Heart right ventricle (tissue), 16 donors: ENCODE data around the gene AUTS2. TPM values are rescaled to one million over a fixed set of nuclear protein-coding genes. Genes with fewer than 3 reads are reported as not detected.

Experiments used
- ATAC-seq, 8 donors: fragments of 200-7000 bp; cut with Tn5 transposase; one replicate each; pipeline ENCODE4 v1.9.1; 2020; ENCODE audit warnings: mild to moderate bottlenecking in 8 of 8, moderate library complexity in 8 of 8, moderate number of reproducible peaks in 1 of 8
- DNase-seq, 2 donors: peaks; one replicate each; pipeline ENCODE4 v3.0.0-alpha.2; 2020
- H3K27ac ChIP-seq, 10 donors: fragments of 200-600 bp; sonication (generic) in 2 of 10; one replicate each; pipeline versions ENCODE4 v1.5.0 to v1.8.0; 2020 to 2022; ENCODE audit warnings: mild to moderate bottlenecking in 3 of 10
- H3K27me3 ChIP-seq, 7 donors: fragments of 200-600 bp; one replicate each; pipeline ENCODE4 v1.8.0; 2021 to 2022; ENCODE audit warnings: mild to moderate bottlenecking in 2 of 7
- H3K36me3 ChIP-seq, 9 donors: fragments of 200-600 bp; sonication (generic) in 1 of 9; one replicate each; pipeline versions ENCODE4 v1.5.0 to v1.8.0; 2020 to 2022; ENCODE audit warnings: mild to moderate bottlenecking in 2 of 9
- H3K4me1 ChIP-seq, 9 donors: fragments of 200-600 bp; sonication (generic) in 1 of 9; one replicate each; pipeline versions ENCODE4 v1.5.0 to v1.8.0; 2020 to 2022; ENCODE audit warnings: mild to moderate bottlenecking in 4 of 9
- H3K4me3 ChIP-seq, 10 donors: fragments of 200-600 bp; sonication (generic) in 2 of 10; one replicate each; pipeline versions ENCODE4 v1.5.0 to v1.8.0; 2020 to 2022; ENCODE audit warnings: mild to moderate bottlenecking in 7 of 10, moderate library complexity in 2 of 10
- H3K9me3 ChIP-seq, 11 donors: fragments of 200-600 bp in 10 of 11; sonication (generic) in 2 of 11; one replicate each; pipeline versions ENCODE4 v1.5.0 to v1.8.0; 2013 to 2022; ENCODE audit warnings: mild to moderate bottlenecking in 2 of 11, control low read depth in 1 of 11, moderate library complexity in 1 of 11
- CTCF ChIP-seq, 9 donors: fragments of 200-600 bp; sonication (generic) in 2 of 9; IDR thresholded peaks; one replicate each; pipeline versions ENCODE4 v1.5.0 to v1.8.0; 2021 to 2022; ENCODE audit warnings: antibody characterized with exemption in 9 of 9, mild to moderate bottlenecking in 5 of 9, moderate library complexity in 1 of 9
- WGBS, 2 donors: extraction: QIAGEN DNeasy Blood & Tissue Kit; methylation state at CpG; one replicate each; pipeline ENCODE4 v1.1.7; 2013; ENCODE audit warnings: inconsistent platforms in 1 of 2; 5-methylcytosine and 5-hydroxymethylcytosine counted together
- intact Hi-C, 10 donors: fragments of 100-400 bp; cut with DNase I; formaldehyde crosslinking; loops; one replicate each; pipeline versions ENCODE4 v1.11.1 to v1.14.2; 2022
- polyA plus RNA-seq, 2 donors: library from polyadenylated mRNA; stranded (reverse); fragments of 200-250 nt; gene quantifications; one replicate each; pipeline ENCODE4 v1.2.3, GENCODE V29; 2013
- total RNA-seq, 10 donors: library from RNA; stranded (reverse); fragmentation: NEBNext Ultra II Directional in 3 of 10; extraction: Animal tissue kit (Norgen Biotek cat#: 25700) in 3 of 10; gene quantifications; one replicate each; pipeline versions ENCODE4 v1.2.1 to v1.2.4, GENCODE V29; 2021 to 2023
- donor health status: Arrhythmogenic right ventricular cardiomyopathy.
- donor health status: ischemic (EF 13 %, LVEDD 7.1; RV severe dilation, severe dysfunction).
- donor health status: healthy with polysubstance abuse.
- donor health status: DM: no; HTN: yes; CAD: no.
- donor health status: DM: no; HTN: no; CAD: no.
- donor health status: ischemic (EF 25% LVEDD 6.9; RV normal size, moderate dysfunction).
- donor health status: ischemic (EF 25% LVEDD 5.7; RV mildly dilated, moderate dysfunction).
- donor health status: healthy.
- donor health status: DM: yes; HTN: yes; CAD: no.
- donor health status: Ischemic cardiomyopathy.
- donor health status: ischemic (EF 35%, LVEDD 5.7; RV mildly dilated, moderate dysfunction).
- donor health status: nonischemic (EF 11% LVEDD 7.7; RV severe dilation, severe dysfunction).
- donor health status: DM: yes; HTN: yes; CAD: no.
- donor health status: PGD.
- donor health status: ischemic (EF 29% LVEDD 5.4; RV normal size, mild dysfunction).
- donor health status: nonischemic (EF 23%, LVEDD 6.1; RV moderate dilation, normal function).

Gene AUTS2
- total and polyA plus RNA-seq, 12 donors, result 1.6 to 11.2 (median 7.3) TPM

- intact Hi-C loops, result no loop called here
- DNase-seq (no peak), ATAC-seq (no peak)
- Histone ChIP-seq H3K27ac (no peak overlapping the region), H3K9me3 (no peaks in the 10 kb centered on the region), H3K4me3 (no peak overlapping the region), H3K4me1 (no peaks in the 10 kb centered on the region), H3K27me3 (peaks cover 0 to 9% (median 0%) of the 10 kb centered on the region in 7 donors), H3K36me3 (peaks cover 0 to 3% (median 0%) of the 10 kb centered on the region in 9 donors)
- 97% methylated on average over 3 of the region's 3 CpGs for WGBS, 2 donors
- no peak for TF ChIP-seq CTCF (IDR thresholded peaks at IDR 0.05)
Measured at GRCh38 chr7:70578131-70578530, 979.9 kb downstream of the AUTS2 start.

GRCh38 chr7:70579397-70580097 lies 981.3 kb downstream of the AUTS2 start:
- intact Hi-C loops, result no loop called here
- ATAC-seq, result no peak

GRCh38 chr7:70580161-70580560 lies 981.9 kb downstream of the AUTS2 start:
- no peak for ATAC-seq
- no peaks in the 10 kb centered on the region for H3K36me3 ChIP-seq
- no peak overlapping the region for H3K4me3 ChIP-seq
- TF ChIP-seq CTCF (IDR thresholded peaks at IDR 0.05), result no peak
- WGBS, 2 donors, result 86 to 89% methylated on average over 6 of the region's 6 CpGs
- H3K27me3 ChIP-seq, result peaks cover 0 to 9% (median 0%) of the 10 kb centered on the region in 7 donors
- DNase-seq, result no peak
- intact Hi-C loops, result no loop called here
- H3K9me3 ChIP-seq, result no peaks in the 10 kb centered on the region
- H3K27ac ChIP-seq, result no peak overlapping the region
- no peaks in the 10 kb centered on the region for H3K4me1 ChIP-seq

More at GRCh38 chr7:70579397-70580097, 981.3 kb downstream of the AUTS2 start:
- Histone ChIP-seq H3K4me3 (no peak overlapping the region), H3K27me3 (peaks cover 0 to 9% (median 0%) of the 10 kb centered on the region in 7 donors), H3K27ac (no peak overlapping the region), H3K9me3 (no peaks in the 10 kb centered on the region), H3K4me1 (no peaks in the 10 kb centered on the region), H3K36me3 (no peaks in the 10 kb centered on the region)
- TF ChIP-seq CTCF (IDR thresholded peaks at IDR 0.05), result no peak
- DNase-seq, result no peak
- WGBS, 2 donors, result 80 to 83% methylated on average over 6 of the region's 6 CpGs

- WGBS, 2 donors, result 82 to 85% methylated on average over 18 of the region's 18 CpGs
- H3K9me3 ChIP-seq, result no peaks in the 10 kb centered on the region
- no peak overlapping the region for H3K27ac ChIP-seq
- H3K4me1 ChIP-seq, result no peaks in the 10 kb centered on the region
- no peak overlapping the region for H3K4me3 ChIP-seq
- H3K36me3 ChIP-seq, result no peaks in the 10 kb centered on the region
- peaks cover 0 to 9% (median 0%) of the 10 kb centered on the region in 7 donors for H3K27me3 ChIP-seq
- ATAC-seq, result no peak
- intact Hi-C loops, result no loop called here
- no peak for TF ChIP-seq CTCF (IDR thresholded peaks at IDR 0.05)
- no peak for DNase-seq
Measured at GRCh38 chr7:70582927-70583895, 984.9 kb downstream of the AUTS2 start.
